Breast epithelium (tissue), 3 donors: ENCODE measurements around the gene NCKIPSD.

Experiments
- POLR2A ChIP-seq: fragments of 450-650 bp; IDR thresholded peaks from one replicate; pipeline ENCODE4 v1.6.1; 2016; ENCODE audit warnings: antibody characterized with exemption, mild to moderate bottlenecking, moderate library complexity
- TF ChIP-seq, protein P1 (sequence below), 3 donors: fragments of 450-650 bp; IDR thresholded peaks; one replicate each; pipeline ENCODE4 v1.5.1; 2016 to 2017; ENCODE audit warnings: antibody characterized with exemption in 3 of 3, mild to moderate bottlenecking in 3 of 3, moderate library complexity in 3 of 3

DNA sequence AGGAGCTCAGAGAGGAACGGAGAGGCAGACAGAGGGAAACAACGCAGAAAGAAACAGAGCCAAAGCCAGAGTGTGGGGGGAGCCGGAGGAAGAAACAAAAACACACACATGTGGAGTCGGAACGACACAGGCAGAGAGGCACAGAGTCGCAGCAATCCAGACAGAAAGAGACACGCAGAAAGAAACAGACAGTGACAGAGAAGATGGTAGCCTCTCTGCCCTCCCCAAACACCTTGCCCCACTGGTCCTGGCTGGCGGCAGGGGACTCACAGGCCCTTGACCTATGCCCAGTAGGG lies 1.7 kb downstream of the NCKIPSD start:
- TF ChIP-seq, protein P1, sequence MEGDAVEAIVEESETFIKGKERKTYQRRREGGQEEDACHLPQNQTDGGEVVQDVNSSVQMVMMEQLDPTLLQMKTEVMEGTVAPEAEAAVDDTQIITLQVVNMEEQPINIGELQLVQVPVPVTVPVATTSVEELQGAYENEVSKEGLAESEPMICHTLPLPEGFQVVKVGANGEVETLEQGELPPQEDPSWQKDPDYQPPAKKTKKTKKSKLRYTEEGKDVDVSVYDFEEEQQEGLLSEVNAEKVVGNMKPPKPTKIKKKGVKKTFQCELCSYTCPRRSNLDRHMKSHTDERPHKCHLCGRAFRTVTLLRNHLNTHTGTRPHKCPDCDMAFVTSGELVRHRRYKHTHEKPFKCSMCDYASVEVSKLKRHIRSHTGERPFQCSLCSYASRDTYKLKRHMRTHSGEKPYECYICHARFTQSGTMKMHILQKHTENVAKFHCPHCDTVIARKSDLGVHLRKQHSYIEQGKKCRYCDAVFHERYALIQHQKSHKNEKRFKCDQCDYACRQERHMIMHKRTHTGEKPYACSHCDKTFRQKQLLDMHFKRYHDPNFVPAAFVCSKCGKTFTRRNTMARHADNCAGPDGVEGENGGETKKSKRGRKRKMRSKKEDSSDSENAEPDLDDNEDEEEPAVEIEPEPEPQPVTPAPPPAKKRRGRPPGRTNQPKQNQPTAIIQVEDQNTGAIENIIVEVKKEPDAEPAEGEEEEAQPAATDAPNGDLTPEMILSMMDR (IDR thresholded peaks at IDR 0.05), result no peak
- no peak for TF ChIP-seq POLR2A
